ENCODE results near the gene EFNA1. TPM values are rescaled to one million over a fixed set of nuclear protein-coding genes. Genes with fewer than 3 reads are reported as not detected.
A peak's percentile ranks its signal among the peaks of the same experiment; 100 is the strongest.

Gene EFNA1
- total and polyA plus RNA-seq, 2 of the 13 experiments (the other 11 are each of a cell fraction or from before 2014, with no cell fraction given), result 81.8 to 874 TPM

GRCh38 chr1:155106862-155107261 lies 20.8 kb upstream of the EFNA1 start (continued):
- TF ChIP-seq ZBTB40 (IDR thresholded peaks at IDR 0.05) (no peak), ZBTB40 (CRISPR knock-in tag; IDR thresholded peaks at IDR 0.05) (no peak), ZNF292 (CRISPR knock-in tag; IDR thresholded peaks at IDR 0.05; ENCODE audit: borderline replicate concordance, low read depth) (peak; percentile 42; the same call in 1 of the 2 replicates), ATAD3A (CRISPR knock-in tag; IDR thresholded peaks at IDR 0.05) (no peak), ZNF12 (CRISPR knock-in tag; IDR thresholded peaks at IDR 0.05) (peak; percentile 92), TFDP2 (CRISPR knock-in tag; IDR thresholded peaks at IDR 0.05) (no peak), ZNF253 (CRISPR knock-in tag; IDR thresholded peaks at IDR 0.05; ENCODE audit: borderline replicate concordance) (no peak), PTBP1 (IDR thresholded peaks at IDR 0.05; ENCODE audit: low read depth, low read length, poor library complexity, severe bottlenecking) (no peak), CENPBD1 (CRISPR knock-in tag; IDR thresholded peaks at IDR 0.05; ENCODE audit: borderline replicate concordance, low read depth) (no peak), ZNF644 (CRISPR knock-in tag; IDR thresholded peaks at IDR 0.05; ENCODE audit: low read depth) (no peak), KAT2B (IDR thresholded peaks at IDR 0.05; ENCODE audit: borderline replicate concordance, low read depth, low read length) (no peak), STAT6 (CRISPR knock-in tag; IDR thresholded peaks at IDR 0.05; ENCODE audit: borderline replicate concordance) (no peak), SRY (CRISPR knock-in tag; IDR thresholded peaks at IDR 0.05) (no peak), NR3C1 (CRISPR knock-in tag; IDR thresholded peaks at IDR 0.05) (no peak)

Measured in HepG2 (cell line).